ENCODE data around the gene DCP1A. TPM values are rescaled to one million over a fixed set of nuclear protein-coding genes. Genes with fewer than 3 reads are reported as not detected.

DCP1A gene
- total RNA-seq, 2 experiments from 2014 or later = 21.8 to 23.2 TPM

DNA sequence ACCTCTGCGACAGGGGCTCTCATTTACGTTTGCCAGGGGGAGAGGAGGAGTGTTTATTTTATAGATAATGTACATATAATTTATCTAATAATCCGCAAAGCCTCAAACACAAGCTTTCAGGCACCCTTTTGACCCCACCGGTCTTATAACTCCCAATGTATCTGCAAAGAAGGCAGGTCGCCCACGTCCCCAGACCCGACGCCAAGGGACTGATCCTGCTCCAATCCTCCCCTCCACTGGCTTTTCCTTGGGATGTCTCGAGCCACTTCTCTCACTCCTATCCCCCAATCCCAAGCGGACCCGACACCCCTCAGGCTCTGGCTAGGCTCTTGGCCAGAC is 452 bp downstream of the DCP1A start:
- Histone ChIP-seq H4K20me1 (ENCODE audit: insufficient read depth, low read length) (no peaks in the 10 kb centered on the region), H3K4me2 (ENCODE audit: low read length) (peak overlapping the region; percentile 84), H3K79me2 (ENCODE audit: insufficient read depth, low read depth, low read length) (peaks cover 33% of the 10 kb centered on the region), H3K4me3 (ENCODE audit: low read depth, low read length, poor library complexity, severe bottlenecking) (peak overlapping the region; percentile 97), H2AFZ (ENCODE audit: low read length) (peak overlapping the region; percentile 86), H3K36me3 (ENCODE audit: insufficient read depth, low read length) (peaks cover 22% of the 10 kb centered on the region), H3K9me2 (ENCODE audit: insufficient read depth, low read length) (no peaks in the 10 kb centered on the region), H3K9me3 (ENCODE audit: low read length) (no peaks in the 10 kb centered on the region), H3K4me1 (ENCODE audit: insufficient read depth, low read length, poor library complexity, severe bottlenecking) (peaks cover 19% of the 10 kb centered on the region), H3K27ac (ENCODE audit: low read depth, low read length, poor library complexity, severe bottlenecking) (peak overlapping the region; percentile 45)
- ChIA-PET CTCF (ENCODE audit: unreplicated experiment) (interaction anchor here (0.9 kb wide), 1 partner anchor 85 kb away, joined by 3 read pairs; no protein-coding TSS in a partner anchor), POLR2A (interaction anchor here (0.6 to 1.9 kb wide), 9 partner anchors 12 to 922 kb away, joined by 3 to 6 read pairs (median 4); no protein-coding TSS in a partner anchor)
- BruUV-seq (replicated peaks) = no TSS peak
- DNase-seq (ENCODE audit: low spot score) = no peak
- intact Hi-C loops (cut with micrococcal nuclease; ENCODE audit: unreplicated experiment) = loop anchor here (2.0 to 5.0 kb wide), 2 partner anchors 92 to 545 kb away; partner anchors contain the start of gene SELENOK
- TF ChIP-seq EZH2phosphoT487 (IDR thresholded peaks at IDR 0.05; ENCODE audit: borderline replicate concordance, low read depth, low read length) = no peak
- TF ChIP-seq, protein P1, sequence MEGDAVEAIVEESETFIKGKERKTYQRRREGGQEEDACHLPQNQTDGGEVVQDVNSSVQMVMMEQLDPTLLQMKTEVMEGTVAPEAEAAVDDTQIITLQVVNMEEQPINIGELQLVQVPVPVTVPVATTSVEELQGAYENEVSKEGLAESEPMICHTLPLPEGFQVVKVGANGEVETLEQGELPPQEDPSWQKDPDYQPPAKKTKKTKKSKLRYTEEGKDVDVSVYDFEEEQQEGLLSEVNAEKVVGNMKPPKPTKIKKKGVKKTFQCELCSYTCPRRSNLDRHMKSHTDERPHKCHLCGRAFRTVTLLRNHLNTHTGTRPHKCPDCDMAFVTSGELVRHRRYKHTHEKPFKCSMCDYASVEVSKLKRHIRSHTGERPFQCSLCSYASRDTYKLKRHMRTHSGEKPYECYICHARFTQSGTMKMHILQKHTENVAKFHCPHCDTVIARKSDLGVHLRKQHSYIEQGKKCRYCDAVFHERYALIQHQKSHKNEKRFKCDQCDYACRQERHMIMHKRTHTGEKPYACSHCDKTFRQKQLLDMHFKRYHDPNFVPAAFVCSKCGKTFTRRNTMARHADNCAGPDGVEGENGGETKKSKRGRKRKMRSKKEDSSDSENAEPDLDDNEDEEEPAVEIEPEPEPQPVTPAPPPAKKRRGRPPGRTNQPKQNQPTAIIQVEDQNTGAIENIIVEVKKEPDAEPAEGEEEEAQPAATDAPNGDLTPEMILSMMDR (conservative IDR thresholded peaks at IDR 0.05; ENCODE audit: low read length) = no peak

DNA sequence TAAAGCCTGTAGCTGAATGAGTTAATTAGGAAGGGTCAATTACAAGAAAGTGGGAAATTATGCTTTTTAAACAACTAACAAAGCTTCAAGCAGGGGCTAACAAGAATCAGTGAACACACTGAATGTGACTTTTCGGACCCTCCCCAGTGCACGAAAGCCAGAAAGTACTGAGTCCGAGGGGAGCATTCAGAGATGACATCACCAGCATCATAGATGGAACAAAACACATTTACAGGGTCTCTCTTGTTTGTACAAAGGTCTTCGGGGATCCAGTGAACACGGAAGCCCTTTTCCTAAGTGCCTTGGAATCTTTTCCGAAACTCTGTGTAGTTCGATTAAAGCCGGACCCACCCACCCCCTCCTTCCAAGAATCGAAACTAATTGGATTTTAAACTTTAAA is 829 bp downstream of the DCP1A start:
- TF ChIP-seq, protein P1 (conservative IDR thresholded peaks at IDR 0.05; ENCODE audit: low read length) = no peak
- no peak for TF ChIP-seq EZH2phosphoT487 (IDR thresholded peaks at IDR 0.05; ENCODE audit: borderline replicate concordance, low read depth, low read length)
- Histone ChIP-seq H3K4me1 (ENCODE audit: insufficient read depth, low read length, poor library complexity, severe bottlenecking) (peaks cover 19% of the 10 kb centered on the region), H3K9me2 (ENCODE audit: insufficient read depth, low read length) (no peaks in the 10 kb centered on the region), H3K9me3 (ENCODE audit: low read length) (no peaks in the 10 kb centered on the region), H3K27ac (ENCODE audit: low read depth, low read length, poor library complexity, severe bottlenecking) (no peak overlapping the region), H2AFZ (ENCODE audit: low read length) (peak overlapping the region; percentile 86; the same call in 1 of the 2 replicates), H3K4me2 (ENCODE audit: low read length) (peak overlapping the region; percentile 84), H4K20me1 (ENCODE audit: insufficient read depth, low read length) (no peaks in the 10 kb centered on the region), H3K79me2 (ENCODE audit: insufficient read depth, low read depth, low read length) (peaks cover 33% of the 10 kb centered on the region), H3K36me3 (ENCODE audit: insufficient read depth, low read length) (peaks cover 26% of the 10 kb centered on the region), H3K4me3 (ENCODE audit: low read depth, low read length, poor library complexity, severe bottlenecking) (peak overlapping the region; percentile 97)
- DNase-seq (ENCODE audit: low spot score) = peak; percentile 23
- no TSS peak for BruUV-seq (replicated peaks)
- intact Hi-C loops (cut with micrococcal nuclease; ENCODE audit: unreplicated experiment) = loop anchor here (2.0 to 5.0 kb wide), 2 partner anchors 92 to 546 kb away; partner anchors contain the start of gene SELENOK
- CTCF ChIA-PET (ENCODE audit: unreplicated experiment) = no interaction called here
- POLR2A ChIA-PET = interaction anchor here (0.6 to 1.9 kb wide), 7 partner anchors 11 to 775 kb away, joined by 3 to 6 read pairs (median 4); no protein-coding TSS in a partner anchor

DNA sequence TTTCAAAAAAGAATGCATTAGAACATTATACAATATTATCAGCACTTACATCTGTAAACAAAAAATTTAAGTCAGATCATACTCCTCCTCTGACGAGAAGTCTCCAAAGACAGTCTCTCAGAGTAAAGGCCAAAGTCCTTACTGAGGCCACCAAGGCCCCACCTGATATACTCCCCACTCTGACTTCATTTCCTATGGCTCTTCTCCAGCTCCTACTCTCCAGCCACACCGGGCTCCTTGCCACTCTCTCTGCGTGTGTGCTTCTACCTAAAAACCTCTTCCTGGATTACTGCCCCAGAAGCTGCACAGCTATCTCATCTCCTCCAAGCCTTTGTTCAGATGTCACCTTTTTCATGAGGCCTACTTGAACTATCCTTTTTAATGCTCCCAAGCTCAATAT is 5.0 kb downstream of the DCP1A start:
- Histone ChIP-seq H3K79me2 (ENCODE audit: insufficient read depth, low read depth, low read length) (peaks cover 33% of the 10 kb centered on the region), H3K4me2 (ENCODE audit: low read length) (no peak overlapping the region), H3K27ac (ENCODE audit: low read depth, low read length, poor library complexity, severe bottlenecking) (no peak overlapping the region), H3K4me3 (ENCODE audit: low read depth, low read length, poor library complexity, severe bottlenecking) (no peak overlapping the region), H3K9me2 (ENCODE audit: insufficient read depth, low read length) (no peaks in the 10 kb centered on the region), H4K20me1 (ENCODE audit: insufficient read depth, low read length) (no peaks in the 10 kb centered on the region), H3K4me1 (ENCODE audit: insufficient read depth, low read length, poor library complexity, severe bottlenecking) (peaks cover 16% of the 10 kb centered on the region), H3K9me3 (ENCODE audit: low read length) (no peaks in the 10 kb centered on the region), H2AFZ (ENCODE audit: low read length) (no peak overlapping the region), H3K36me3 (ENCODE audit: insufficient read depth, low read length) (peaks cover 64% of the 10 kb centered on the region)
- no peak for DNase-seq (ENCODE audit: low spot score)
- no TSS peak for BruUV-seq (replicated peaks)
- ChIA-PET POLR2A (no interaction called here), CTCF (ENCODE audit: unreplicated experiment) (no interaction called here)
- intact Hi-C loops (cut with micrococcal nuclease; ENCODE audit: unreplicated experiment) = no loop called here
- TF ChIP-seq, protein P1 (conservative IDR thresholded peaks at IDR 0.05; ENCODE audit: low read length) = no peak
- no peak for TF ChIP-seq EZH2phosphoT487 (IDR thresholded peaks at IDR 0.05; ENCODE audit: borderline replicate concordance, low read depth, low read length)

Data from OCI-LY7 (cell line).